Nephron progenitor cell (in vitro differentiated cells): ENCODE measurements around the gene EIF4E2.

ENCODE experiments used
- DNase-seq: peaks from one replicate; pipeline ENCODE4 v3.0.0; 2021
- H3K27ac Mint-ChIP-seq: 2 replicates; pipeline ENCODE4 v1.8.0; 2021; ENCODE audit warnings: mild to moderate bottlenecking, moderate library complexity, mixed read lengths
- H3K27me3 Mint-ChIP-seq: 2 replicates; pipeline ENCODE4 v1.8.0; 2021; ENCODE audit warnings: mild to moderate bottlenecking, low read depth, mixed read lengths; ENCODE audit not compliant: poor library complexity
- H3K36me3 Mint-ChIP-seq: 2 replicates; pipeline ENCODE4 v1.8.0; 2021; ENCODE audit warnings: low read depth, mixed read lengths
- H3K4me1 Mint-ChIP-seq: 2 replicates; pipeline ENCODE4 v1.8.0; 2021; ENCODE audit warnings: mixed read lengths
- H3K4me3 Mint-ChIP-seq: 2 replicates; pipeline ENCODE4 v1.8.0; 2021; ENCODE audit warnings: mild to moderate bottlenecking, moderate library complexity, mixed read lengths
- H3K9me3 Mint-ChIP-seq: 2 replicates; pipeline ENCODE4 v1.8.0; 2021; ENCODE audit warnings: mild to moderate bottlenecking, moderate library complexity, mixed read lengths
- CTCF ChIP-seq: fragments of 200-600 bp; sonication (generic); IDR thresholded peaks from 2 replicates; pipeline ENCODE4 v1.5.0; 2021; ENCODE audit warnings: antibody characterized with exemption

The EIF4E2 gene

GRCh38 chr2:232512602-232513001 lies 37.9 kb upstream of the EIF4E2 start:
- H3K36me3 Mint-ChIP-seq: no peaks in the 10 kb centered on the region
- peak overlapping the region; percentile 42 for H3K27ac Mint-ChIP-seq
- no peak overlapping the region for H3K4me3 Mint-ChIP-seq
- H3K27me3 Mint-ChIP-seq: peaks cover 50% of the 10 kb centered on the region
- peaks cover 84% of the 10 kb centered on the region for H3K4me1 Mint-ChIP-seq
- no peak for TF ChIP-seq CTCF
- H3K9me3 Mint-ChIP-seq: no peaks in the 10 kb centered on the region
- peak; percentile 51 for DNase-seq

GRCh38 chr2:232513353-232513752 lies 37.1 kb upstream of the EIF4E2 start:
- no peak for TF ChIP-seq CTCF
- Mint-ChIP-seq H3K9me3 (no peaks in the 10 kb centered on the region), H3K36me3 (no peaks in the 10 kb centered on the region), H3K27me3 (peaks cover 58% of the 10 kb centered on the region), H3K4me1 (peaks cover 79% of the 10 kb centered on the region), H3K27ac (no peak overlapping the region), H3K4me3 (no peak overlapping the region)
- DNase-seq: no peak

- Mint-ChIP-seq H3K4me3 (no peak overlapping the region), H3K9me3 (no peaks in the 10 kb centered on the region), H3K36me3 (no peaks in the 10 kb centered on the region), H3K4me1 (peaks cover 76% of the 10 kb centered on the region), H3K27ac (no peak overlapping the region), H3K27me3 (peaks cover 74% of the 10 kb centered on the region)
- DNase-seq: no peak
- TF ChIP-seq CTCF: no peak
Observed at GRCh38 chr2:232515639-232516038, 34.9 kb upstream of the EIF4E2 start.

- H3K4me1 Mint-ChIP-seq: peaks cover 70% of the 10 kb centered on the region
- H3K27ac Mint-ChIP-seq: no peak overlapping the region
- no peaks in the 10 kb centered on the region for H3K9me3 Mint-ChIP-seq
- TF ChIP-seq CTCF: no peak
- no peaks in the 10 kb centered on the region for H3K36me3 Mint-ChIP-seq
- H3K27me3 Mint-ChIP-seq: peaks cover 81% of the 10 kb centered on the region
- no peak for DNase-seq
- no peak overlapping the region for H3K4me3 Mint-ChIP-seq
Observed at GRCh38 chr2:232516551-232516950, 33.9 kb upstream of the EIF4E2 start.

GRCh38 chr2:232518844-232519243 lies 31.6 kb upstream of the EIF4E2 start:
- Mint-ChIP-seq H3K4me1 (peaks cover 48% of the 10 kb centered on the region), H3K27ac (no peak overlapping the region), H3K36me3 (no peaks in the 10 kb centered on the region), H3K27me3 (peaks cover 88% of the 10 kb centered on the region), H3K4me3 (no peak overlapping the region), H3K9me3 (no peaks in the 10 kb centered on the region)
- no peak for TF ChIP-seq CTCF
- DNase-seq: no peak

GRCh38 chr2:232519581-232520438 lies 30.7 kb upstream of the EIF4E2 start, which contains the start of gene PRSS56:
PRSS56 (plus strand) TSS chr2:232520388; CDS start chr2:232520599, 211 bp downstream.
- H3K4me1 Mint-ChIP-seq: peaks cover 48% of the 10 kb centered on the region
- no peaks in the 10 kb centered on the region for H3K36me3 Mint-ChIP-seq
- no peak for TF ChIP-seq CTCF
- H3K9me3 Mint-ChIP-seq: no peaks in the 10 kb centered on the region
- no peak within 1 kb of the TSS for H3K4me3 Mint-ChIP-seq
- no peak for DNase-seq
- H3K27me3 Mint-ChIP-seq: peaks cover 80% of the 10 kb centered on the region
- H3K27ac Mint-ChIP-seq: no peak within 1 kb of the TSS
